Measurements from ENCODE around the gene SIGLEC9. TPM values are rescaled to one million over a fixed set of nuclear protein-coding genes. Genes with fewer than 3 reads are reported as not detected.

The SIGLEC9 gene
- total and polyA plus RNA-seq, 8 donors, result 0.19 to 4.1 (median 0.91) TPM

- no peaks in the 10 kb centered on the region for H3K9me3 ChIP-seq
- H3K4me3 ChIP-seq, result no peak overlapping the region
- WGBS, 2 donors, result 54 to 56% methylated on average over 3 to 5 of the region's 5 CpGs
- ATAC-seq (no peak), FAIRE-seq (no peak), DNase-seq (no peak)
- no peaks in the 10 kb centered on the region for H3K4me1 ChIP-seq
- TF ChIP-seq CTCF (IDR thresholded peaks at IDR 0.05), result no peak
- intact Hi-C loops (cut with DNase I), result no loop called here
- no peak overlapping the region for H3K27ac ChIP-seq
- H3K36me3 ChIP-seq, result no peaks in the 10 kb centered on the region
- H3K27me3 ChIP-seq, result peaks cover 0 to 7% (median 0%) of the 10 kb centered on the region in 4 donors
Observed at GRCh38 chr19:51143486-51143885, 18.8 kb downstream of the SIGLEC9 start.

GRCh38 chr19:51144482-51145045 is 19.9 kb downstream of the SIGLEC9 start:
- Histone ChIP-seq H3K4me1 (no peaks in the 10 kb centered on the region), H3K36me3 (no peaks in the 10 kb centered on the region), H3K9me3 (no peaks in the 10 kb centered on the region), H3K4me3 (no peak overlapping the region), H3K27me3 (peaks cover 0 to 7% (median 0%) of the 10 kb centered on the region in 4 donors), H3K27ac (no peak overlapping the region)
- intact Hi-C loops (cut with DNase I), result no loop called here
- FAIRE-seq (no peak), DNase-seq (peak in 1 of 6 donors; percentile 50), ATAC-seq (no peak)
- TF ChIP-seq CTCF (IDR thresholded peaks at IDR 0.05), result no peak
- WGBS, 2 donors, result 47% methylated on average over 11 of the region's 11 CpGs

- TF ChIP-seq CTCF (IDR thresholded peaks at IDR 0.05), result no peak
- Histone ChIP-seq H3K36me3 (no peaks in the 10 kb centered on the region), H3K4me1 (no peaks in the 10 kb centered on the region), H3K27me3 (no peaks in the 10 kb centered on the region), H3K27ac (no peak overlapping the region), H3K4me3 (no peak overlapping the region), H3K9me3 (no peaks in the 10 kb centered on the region)
- DNase-seq (no peak), ATAC-seq (no peak), FAIRE-seq (no peak)
- intact Hi-C loops (cut with DNase I), result no loop called here
- 45 to 49% methylated on average over 4 of the region's 4 CpGs for WGBS, 2 donors
Observed at GRCh38 chr19:51145916-51146493, 21.3 kb downstream of the SIGLEC9 start.

GRCh38 chr19:51146751-51147150 is 22.0 kb downstream of the SIGLEC9 start:
- no peak overlapping the region for H3K27ac ChIP-seq
- no peak for TF ChIP-seq CTCF (IDR thresholded peaks at IDR 0.05)
- no peaks in the 10 kb centered on the region for H3K4me1 ChIP-seq
- no peak for ATAC-seq
- no peaks in the 10 kb centered on the region for H3K27me3 ChIP-seq
- no peak for DNase-seq
- no peaks in the 10 kb centered on the region for H3K9me3 ChIP-seq
- intact Hi-C loops (cut with DNase I), result no loop called here
- 80 to 85% methylated on average over 7 of the region's 7 CpGs for WGBS, 2 donors
- H3K36me3 ChIP-seq, result no peaks in the 10 kb centered on the region
- no peak overlapping the region for H3K4me3 ChIP-seq
- no peak for FAIRE-seq

GRCh38 chr19:51147663-51148062 is 23.0 kb downstream of the SIGLEC9 start:
- TF ChIP-seq CTCF (IDR thresholded peaks at IDR 0.05), result no peak
- Histone ChIP-seq H3K4me1 (no peaks in the 10 kb centered on the region), H3K36me3 (no peaks in the 10 kb centered on the region), H3K27ac (no peak overlapping the region), H3K4me3 (no peak overlapping the region), H3K9me3 (no peaks in the 10 kb centered on the region), H3K27me3 (no peaks in the 10 kb centered on the region)
- ATAC-seq (no peak), FAIRE-seq (no peak), DNase-seq (no peak)
- intact Hi-C loops (cut with DNase I), result no loop called here
- WGBS, 2 donors, result 60 to 63% methylated on average over 1 of the region's 1 CpG
